ENCODE data around the gene ZNF506. TPM values are rescaled to one million over a fixed set of nuclear protein-coding genes. Genes with fewer than 3 reads are reported as not detected.
"Not testable (repeated sequence)": the region's sequence is repeated elsewhere in the genome, so short reads cannot be mapped to it uniquely, and the experiment has no call there.

ZNF506 gene
- total RNA-seq (2022) (2.5 and 2.6 TPM in 2 replicates), Bru-seq, nascent RNA (percentile 59 among the genes with signal in this experiment), BruChase-seq, experiment 1, labeled RNA remaining after a 6-hour chase (percentile 79 among the genes with signal in this experiment), BruChase-seq, experiment 2, labeled RNA remaining after a 2-hour chase (percentile 83 among the genes with signal in this experiment)
- long read RNA-seq, partial matches to known transcripts, result 0 of 3 reads
- long read RNA-seq, other reads (novel, unspliced or antisense), result 1 of 3 reads

DNA sequence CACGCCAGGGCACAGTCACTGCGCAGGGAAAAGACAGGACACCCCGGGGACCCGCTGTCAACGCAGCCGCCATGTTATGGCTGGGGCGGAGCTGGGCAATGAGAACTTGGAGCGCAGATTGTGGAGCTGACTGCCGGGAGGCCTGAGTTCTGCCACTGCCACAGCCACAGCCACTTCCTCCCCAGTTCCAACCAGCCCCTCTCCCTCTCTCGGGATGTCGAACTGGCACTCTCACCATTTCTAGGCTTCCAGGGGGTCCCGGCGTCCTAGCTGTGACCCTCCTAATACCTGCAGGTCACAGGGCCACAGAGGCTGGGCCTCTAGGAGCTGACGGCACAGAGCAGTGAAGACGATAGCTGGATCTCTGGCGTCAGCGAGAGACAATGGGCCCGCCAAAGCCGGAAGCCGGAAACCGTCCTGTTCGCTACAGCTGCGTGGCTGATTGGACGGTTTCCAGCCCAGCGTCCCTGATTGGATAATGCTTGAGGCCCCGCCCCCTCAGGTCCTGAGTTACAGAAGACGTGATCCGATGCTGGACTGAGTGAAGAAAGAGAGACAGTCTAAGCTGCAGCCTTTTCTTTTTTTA lies at the start of gene ZNF506:
TSS of gene ZNF506 (minus strand) at position 385 of the 586 bp plus-strand sequence. CDS start at position 238, 147 bp downstream.
- no TSS peak for BruUV-seq (replicated peaks)
- TF ChIP-seq, protein P1, sequence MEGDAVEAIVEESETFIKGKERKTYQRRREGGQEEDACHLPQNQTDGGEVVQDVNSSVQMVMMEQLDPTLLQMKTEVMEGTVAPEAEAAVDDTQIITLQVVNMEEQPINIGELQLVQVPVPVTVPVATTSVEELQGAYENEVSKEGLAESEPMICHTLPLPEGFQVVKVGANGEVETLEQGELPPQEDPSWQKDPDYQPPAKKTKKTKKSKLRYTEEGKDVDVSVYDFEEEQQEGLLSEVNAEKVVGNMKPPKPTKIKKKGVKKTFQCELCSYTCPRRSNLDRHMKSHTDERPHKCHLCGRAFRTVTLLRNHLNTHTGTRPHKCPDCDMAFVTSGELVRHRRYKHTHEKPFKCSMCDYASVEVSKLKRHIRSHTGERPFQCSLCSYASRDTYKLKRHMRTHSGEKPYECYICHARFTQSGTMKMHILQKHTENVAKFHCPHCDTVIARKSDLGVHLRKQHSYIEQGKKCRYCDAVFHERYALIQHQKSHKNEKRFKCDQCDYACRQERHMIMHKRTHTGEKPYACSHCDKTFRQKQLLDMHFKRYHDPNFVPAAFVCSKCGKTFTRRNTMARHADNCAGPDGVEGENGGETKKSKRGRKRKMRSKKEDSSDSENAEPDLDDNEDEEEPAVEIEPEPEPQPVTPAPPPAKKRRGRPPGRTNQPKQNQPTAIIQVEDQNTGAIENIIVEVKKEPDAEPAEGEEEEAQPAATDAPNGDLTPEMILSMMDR (IDR thresholded peaks at IDR 0.05; ENCODE audit: unreplicated experiment), result no peak
- Mint-ChIP-seq H3K27me3 (ENCODE audit: insufficient read depth, unreplicated experiment) (no peaks in the 10 kb centered on the region), H3K9me3 (ENCODE audit: unreplicated experiment) (no peaks in the 10 kb centered on the region), H3K4me1 (ENCODE audit: insufficient read depth, unreplicated experiment) (no peaks in the 10 kb centered on the region), H3K4me3 (ENCODE audit: unreplicated experiment) (peak within 1 kb of the TSS; percentile 81), H3K36me3 (ENCODE audit: insufficient read depth, unreplicated experiment) (no peaks in the 10 kb centered on the region), H3K27ac (ENCODE audit: low read depth, unreplicated experiment) (peak within 1 kb of the TSS; percentile 94)
- CTCF ChIA-PET, result interaction anchor here (0.5 to 0.7 kb wide), 2 partner anchors 159 to 178 kb away, joined by 3 read pairs; partner anchors contain the start of gene GMIP
- POLR2A ChIA-PET, result interaction anchor here (0.7 to 1.8 kb wide), 4 partner anchors 44 to 88 kb away, joined by 3 to 9 read pairs (median 4); partner anchors contain the start of genes ZNF14 and ZNF253
- no peak for DNase-seq (ENCODE audit: unreplicated experiment)
- intact Hi-C loops (cut with micrococcal nuclease), result no loop called here

DNA sequence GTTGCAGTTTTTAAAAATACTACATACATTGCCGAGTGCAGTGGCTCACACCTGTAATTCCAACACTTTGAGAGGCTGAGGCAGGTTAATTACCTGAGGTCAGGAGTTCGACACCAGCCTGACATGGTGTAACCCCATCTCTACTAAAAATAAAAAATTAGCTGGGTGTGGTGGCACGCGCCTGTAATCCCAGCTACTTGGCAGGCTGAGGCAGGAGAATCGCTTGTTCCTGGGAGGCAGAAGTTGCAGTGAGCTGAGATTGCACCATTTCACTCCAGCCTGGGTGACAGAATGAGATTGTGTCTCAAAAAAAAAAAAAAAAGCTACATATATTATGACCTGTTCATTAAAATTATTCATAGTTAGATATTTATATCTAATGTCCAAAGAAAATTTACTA lies 48.5 kb upstream of the ZNF506 start:
- intact Hi-C loops (cut with micrococcal nuclease); H3K9me3 Mint-ChIP-seq (ENCODE audit: unreplicated experiment); CTCF ChIA-PET; H3K27ac Mint-ChIP-seq (ENCODE audit: low read depth, unreplicated experiment); H3K36me3 Mint-ChIP-seq (ENCODE audit: insufficient read depth, unreplicated experiment); H3K27me3 Mint-ChIP-seq (ENCODE audit: insufficient read depth, unreplicated experiment); H3K4me1 Mint-ChIP-seq (ENCODE audit: insufficient read depth, unreplicated experiment); DNase-seq (ENCODE audit: unreplicated experiment); H3K4me3 Mint-ChIP-seq (ENCODE audit: unreplicated experiment); BruUV-seq (replicated peaks): not testable (repeated sequence)
- POLR2A ChIA-PET, result interaction anchor here (0.7 to 1.2 kb wide), 2 partner anchors 19 to 445 kb away, joined by 3 read pairs; no protein-coding TSS in a partner anchor

DNA sequence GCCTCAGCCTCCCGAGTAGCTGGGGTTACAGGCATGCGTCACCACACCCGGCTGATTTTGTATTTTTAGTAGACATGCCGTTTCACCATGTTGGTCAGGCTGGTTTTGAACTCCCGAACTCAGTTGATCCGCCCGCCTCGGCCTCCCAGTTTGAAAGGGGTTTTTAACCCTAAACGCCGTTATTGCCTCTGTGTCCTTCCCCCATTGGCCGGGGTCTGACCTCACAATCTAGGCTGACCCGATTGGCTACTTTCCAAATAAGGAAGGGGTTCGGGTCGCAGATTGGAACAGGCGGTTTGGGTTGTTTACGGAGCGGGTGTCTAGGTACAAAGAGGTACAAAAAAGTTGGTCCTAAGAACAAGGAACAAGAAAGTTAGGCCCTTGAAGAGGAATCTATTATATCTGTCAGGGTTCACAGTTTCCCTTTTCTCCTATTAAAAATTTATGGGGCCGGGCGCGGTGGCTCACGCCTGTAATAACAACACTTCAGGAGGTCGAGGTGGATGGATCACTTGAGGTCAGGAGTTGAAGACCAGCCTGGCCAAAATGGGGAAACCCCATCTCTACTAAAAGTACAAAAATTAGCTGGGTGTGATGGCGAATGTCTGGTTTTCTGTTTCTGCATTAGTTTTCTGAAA lies 45.2 kb upstream of the ZNF506 start:
- Mint-ChIP-seq H3K36me3 (ENCODE audit: insufficient read depth, unreplicated experiment) (peaks cover 7% of the 10 kb centered on the region), H3K27ac (ENCODE audit: low read depth, unreplicated experiment) (peak overlapping the region; percentile 96), H3K27me3 (ENCODE audit: insufficient read depth, unreplicated experiment) (no peaks in the 10 kb centered on the region), H3K9me3 (ENCODE audit: unreplicated experiment) (peaks cover 5% of the 10 kb centered on the region), H3K4me1 (ENCODE audit: insufficient read depth, unreplicated experiment) (no peaks in the 10 kb centered on the region), H3K4me3 (ENCODE audit: unreplicated experiment) (peak overlapping the region; percentile 89)
- DNase-seq (ENCODE audit: unreplicated experiment), result no peak
- POLR2A ChIA-PET, result interaction anchor here (1.2 to 1.8 kb wide), 4 partner anchors 10 to 90 kb away, joined by 5 to 9 read pairs (median 8); partner anchors contain the start of genes ZNF506 and ZNF93
- no TSS peak for BruUV-seq (replicated peaks)
- intact Hi-C loops (cut with micrococcal nuclease), result loop anchor here (10.0 kb wide), 1 partner anchor 202 kb away; the partner anchor contains the start of genes ATP13A1 and ZNF101
- TF ChIP-seq, protein P1 (IDR thresholded peaks at IDR 0.05; ENCODE audit: unreplicated experiment), result no peak
- CTCF ChIA-PET, result no interaction called here

DNA sequence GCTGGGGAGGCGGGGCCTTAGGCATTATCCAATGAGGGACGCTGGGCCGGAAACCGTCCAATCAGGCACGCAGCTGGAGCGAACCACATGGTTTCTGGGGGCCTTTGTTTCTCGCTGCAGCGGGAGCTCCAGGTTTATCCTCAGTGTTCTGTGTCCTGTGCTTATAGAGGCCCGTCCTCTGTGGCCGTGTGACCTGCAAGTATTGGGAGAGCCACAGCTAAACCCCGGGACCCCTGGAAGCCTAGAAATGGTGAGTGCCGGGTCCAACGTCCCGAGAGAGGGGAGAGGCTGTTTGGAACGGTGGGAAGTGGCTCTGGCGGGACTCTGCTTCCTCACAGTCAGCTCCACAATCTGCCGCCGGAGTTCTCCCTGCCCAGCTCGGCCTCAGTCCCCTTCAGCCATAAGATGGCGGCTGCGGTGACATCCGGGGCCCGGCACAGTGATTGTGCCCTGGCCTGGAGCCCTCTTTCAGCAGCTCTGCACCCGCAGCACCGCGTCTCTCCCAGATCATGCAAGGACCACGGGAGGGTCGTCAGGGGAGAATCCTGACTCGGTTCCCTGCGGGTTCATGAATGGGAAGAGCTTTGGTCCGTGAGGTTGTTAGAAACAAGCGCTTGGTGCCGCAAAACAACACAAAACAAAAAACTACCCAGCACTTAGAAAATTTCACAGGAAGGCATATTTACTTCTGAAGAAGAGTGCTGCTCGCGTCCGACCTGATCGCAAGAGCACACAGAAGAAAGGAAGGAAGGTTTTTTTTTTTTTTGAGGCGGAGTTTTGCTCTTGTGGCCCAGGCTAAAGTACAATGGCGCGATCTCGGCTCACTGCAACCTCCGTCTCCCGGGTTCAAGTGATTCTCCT lies 44.4 kb upstream of the ZNF506 start, which contains the start of gene ZNF253:
TSS of gene ZNF253 (plus strand) at position 133 of the 861 bp plus-strand sequence. CDS start at position 248, 115 bp downstream.
- ChIA-PET POLR2A (interaction anchor here (0.5 to 1.8 kb wide), 5 partner anchors 10 to 90 kb away, joined by 3 to 9 read pairs (median 7); partner anchors contain the start of gene ZNF506), CTCF (interaction anchor here (0.5 kb wide), 1 partner anchor 1932 kb away, joined by 3 read pairs; no protein-coding TSS in a partner anchor)
- TF ChIP-seq, protein P1 (IDR thresholded peaks at IDR 0.05; ENCODE audit: unreplicated experiment), result no peak
- BruUV-seq (replicated peaks), result TSS peak; percentile 54
- no peaks in the 10 kb centered on the region for H3K27me3 Mint-ChIP-seq (ENCODE audit: insufficient read depth, unreplicated experiment)
- H3K4me1 Mint-ChIP-seq (ENCODE audit: insufficient read depth, unreplicated experiment), result no peaks in the 10 kb centered on the region
- peak; percentile 92 for DNase-seq (ENCODE audit: unreplicated experiment)
- peak within 1 kb of the TSS; percentile 96 for H3K27ac Mint-ChIP-seq (ENCODE audit: low read depth, unreplicated experiment)
- H3K4me3 Mint-ChIP-seq (ENCODE audit: unreplicated experiment), result peak within 1 kb of the TSS; percentile 89
- H3K36me3 Mint-ChIP-seq (ENCODE audit: insufficient read depth, unreplicated experiment), result peaks cover 7% of the 10 kb centered on the region
- intact Hi-C loops (cut with micrococcal nuclease), result loop anchor here (10.0 kb wide), 1 partner anchor 201 kb away; the partner anchor contains the start of genes ATP13A1 and ZNF101
- peaks cover 5% of the 10 kb centered on the region for H3K9me3 Mint-ChIP-seq (ENCODE audit: unreplicated experiment)

Data from MCF 10A (cell line).